ENCODE results near the gene WSCD1. TPM values are rescaled to one million over a fixed set of nuclear protein-coding genes. Genes with fewer than 3 reads are reported as not detected.

The WSCD1 gene
- total RNA-seq, 2 experiments from 2014 or later, result 0.50 to 0.53 TPM

GRCh38 chr17:6173653-6174052 is 103.5 kb downstream of the WSCD1 start:
- POLR2A ChIA-PET, result no interaction called here

More at GRCh38 chr17:6173653-6174052, 103.5 kb downstream of the WSCD1 start:
- Mint-ChIP-seq H3K9me3 (peaks cover 6% of the 10 kb centered on the region), H3K27me3 (peaks cover 14% of the 10 kb centered on the region), H3K4me3 (no peak overlapping the region), H3K4me1 (ENCODE audit: low read depth) (no peaks in the 10 kb centered on the region), H3K36me3 (no peaks in the 10 kb centered on the region), H3K27ac (no peak overlapping the region)
- intact Hi-C loops (cut with micrococcal nuclease), result no loop called here
- CTCF ChIA-PET, result no interaction called here
- no peak for DNase-seq
